Duodenal mucosa (tissue), 2 donors: ENCODE results near the gene ATPAF1.
"Not testable (repeated sequence)": the region's sequence is repeated elsewhere in the genome, so short reads cannot be mapped to it uniquely, and the experiment has no call there.

Experiments
- H3K27ac ChIP-seq: one replicate; pipeline ENCODE4 v1.7.0; 2013; ENCODE audit warnings: low read depth, low read length
- H3K27me3 ChIP-seq, 2 donors: one replicate each; pipeline ENCODE4 v1.7.0; 2013; ENCODE audit warnings: low read length in 2 of 2, control low read depth in 1 of 2; ENCODE audit not compliant: insufficient read depth in 2 of 2, control insufficient read depth in 1 of 2
- H3K36me3 ChIP-seq, 2 donors: one replicate each; pipeline ENCODE4 v1.7.0; 2013; ENCODE audit warnings: low read length in 2 of 2, control low read depth in 1 of 2; ENCODE audit not compliant: insufficient read depth in 2 of 2, control insufficient read depth in 1 of 2
- H3K4me1 ChIP-seq, 2 donors: one replicate each; pipeline ENCODE4 v1.7.0; 2013; ENCODE audit warnings: low read length in 2 of 2, control low read depth in 1 of 2; ENCODE audit not compliant: insufficient read depth in 2 of 2, control insufficient read depth in 1 of 2
- H3K4me3 ChIP-seq, 2 donors: one replicate each; pipeline ENCODE4 v1.7.0; 2013; ENCODE audit warnings: low read length in 2 of 2, low read depth in 1 of 2
- H3K9ac ChIP-seq, 2 donors: one replicate each; pipeline ENCODE4 v1.7.0; 2013; ENCODE audit warnings: low read length in 2 of 2, low read depth in 1 of 2
- H3K9me3 ChIP-seq, 2 donors: one replicate each; pipeline ENCODE4 v1.7.0; 2013; ENCODE audit warnings: low read length in 2 of 2, control low read depth in 1 of 2; ENCODE audit not compliant: control insufficient read depth in 1 of 2

The ATPAF1 gene, protein sequence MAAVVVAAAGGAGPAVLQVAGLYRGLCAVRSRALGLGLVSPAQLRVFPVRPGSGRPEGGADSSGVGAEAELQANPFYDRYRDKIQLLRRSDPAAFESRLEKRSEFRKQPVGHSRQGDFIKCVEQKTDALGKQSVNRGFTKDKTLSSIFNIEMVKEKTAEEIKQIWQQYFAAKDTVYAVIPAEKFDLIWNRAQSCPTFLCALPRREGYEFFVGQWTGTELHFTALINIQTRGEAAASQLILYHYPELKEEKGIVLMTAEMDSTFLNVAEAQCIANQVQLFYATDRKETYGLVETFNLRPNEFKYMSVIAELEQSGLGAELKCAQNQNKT

DNA sequence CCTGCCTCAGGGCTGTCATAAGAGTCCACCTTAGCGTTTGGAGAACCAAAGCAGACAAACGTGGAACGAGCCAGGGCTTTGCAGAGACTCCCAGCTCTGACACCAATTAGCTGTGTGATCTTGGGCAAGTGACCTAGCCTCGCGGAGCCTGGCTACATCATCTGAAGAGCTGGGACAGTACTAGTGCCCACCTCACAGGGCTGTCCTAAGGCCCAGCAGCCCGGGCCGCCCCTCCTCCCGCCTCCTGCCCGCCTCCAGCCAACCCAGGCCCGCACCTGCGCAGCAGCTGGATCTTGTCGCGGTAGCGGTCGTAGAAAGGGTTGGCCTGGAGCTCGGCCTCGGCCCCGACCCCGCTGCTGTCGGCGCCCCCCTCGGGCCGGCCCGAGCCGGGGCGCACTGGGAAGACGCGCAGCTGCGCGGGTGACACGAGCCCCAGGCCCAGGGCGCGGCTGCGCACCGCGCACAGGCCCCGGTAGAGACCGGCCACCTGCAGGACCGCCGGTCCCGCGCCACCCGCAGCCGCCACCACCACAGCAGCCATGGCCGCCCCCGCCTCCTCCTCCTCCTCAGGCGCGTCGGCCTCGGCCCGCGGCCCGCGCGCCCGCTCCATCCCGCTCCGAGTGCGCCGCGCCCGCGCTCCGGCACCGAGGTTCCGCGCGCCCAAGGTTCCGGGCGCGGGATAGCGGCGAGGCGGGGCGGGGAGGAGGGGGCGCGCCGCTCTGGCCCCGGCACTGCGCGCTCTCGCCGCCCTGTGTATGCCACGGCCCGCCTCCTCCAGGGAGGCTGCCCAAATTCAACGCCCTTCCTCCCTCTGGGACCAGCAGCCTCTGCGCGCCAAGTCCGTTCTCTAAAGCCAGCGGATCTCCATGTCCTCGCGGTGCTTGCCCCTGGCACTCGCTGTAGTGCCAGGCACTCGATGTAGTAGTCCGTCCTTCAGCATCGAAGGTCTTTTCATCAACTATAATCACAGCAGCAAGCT is at the start of gene ATPAF1:
Gene ATPAF1, minus strand, starts transcription at position 583 of the 979 bp plus-strand sequence. Its CDS starts 42 bp downstream, at position 541.
- peaks cover 16 to 19% of the 10 kb centered on the region in 2 donors for H3K4me1 ChIP-seq
- no peaks in the 10 kb centered on the region for H3K27me3 ChIP-seq
- no peaks in the 10 kb centered on the region for H3K9me3 ChIP-seq
- H3K27ac ChIP-seq, result peak within 1 kb of the TSS; percentile 50
- peak within 1 kb of the TSS; percentile 91 for H3K4me3 ChIP-seq
- H3K36me3 ChIP-seq, result peaks cover 0 to 17% of the 10 kb centered on the region in 2 donors
- peak within 1 kb of the TSS; percentile 76 to 82 for H3K9ac ChIP-seq

DNA sequence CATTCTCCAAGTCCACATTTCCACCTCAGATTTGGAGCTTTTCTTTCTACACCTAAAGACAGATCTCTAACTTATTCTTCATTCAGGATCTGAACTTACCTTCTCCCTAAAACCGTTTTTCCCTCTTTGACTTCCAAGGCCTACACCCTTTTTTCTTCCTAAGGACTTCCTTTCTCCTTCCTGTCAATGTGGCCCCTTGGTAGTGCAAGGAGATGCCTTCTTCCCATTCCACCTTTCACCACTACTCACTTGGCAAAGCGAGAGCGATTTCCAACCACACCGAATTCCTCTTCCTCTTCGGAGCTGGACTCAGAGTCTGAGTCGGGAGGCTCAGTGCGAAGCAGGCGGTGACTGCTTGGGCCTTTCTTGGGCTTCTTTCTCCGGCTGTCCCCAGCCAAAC is 49.5 kb upstream of the ATPAF1 start:
- H3K4me1 ChIP-seq, result peaks cover 27 to 37% of the 10 kb centered on the region in 2 donors
- no peak overlapping the region for H3K27ac ChIP-seq
- no peaks in the 10 kb centered on the region for H3K9me3 ChIP-seq
- H3K27me3 ChIP-seq, result no peaks in the 10 kb centered on the region
- H3K4me3 ChIP-seq, result peak overlapping the region; percentile 94 to 96
- peak overlapping the region; percentile 83 to 97 for H3K9ac ChIP-seq
- peaks cover 16 to 31% of the 10 kb centered on the region in 2 donors for H3K36me3 ChIP-seq

DNA sequence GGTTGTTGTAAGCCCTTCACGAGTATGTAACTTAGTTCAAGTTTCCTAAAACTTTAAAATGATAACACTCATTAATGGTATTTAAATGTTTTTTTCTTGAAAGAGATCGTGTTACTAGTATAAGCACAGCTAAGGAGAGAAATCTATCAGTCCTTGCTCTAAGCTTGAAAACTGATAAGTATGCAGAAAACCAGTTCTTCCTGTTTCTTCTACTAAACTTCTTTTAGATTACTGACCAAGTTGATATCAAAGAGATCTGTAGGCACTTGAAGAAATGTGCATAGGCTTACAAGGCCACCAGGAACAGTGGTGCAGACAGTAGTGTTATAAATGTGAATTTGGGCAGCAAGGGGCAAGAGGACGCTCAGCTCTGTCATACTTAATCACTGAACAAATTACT is 46.8 kb upstream of the ATPAF1 start:
- H3K9me3 ChIP-seq, result no peaks in the 10 kb centered on the region
- H3K36me3 ChIP-seq, result peaks cover 19 to 44% of the 10 kb centered on the region in 2 donors
- H3K9ac ChIP-seq, result no peak overlapping the region
- no peaks in the 10 kb centered on the region for H3K27me3 ChIP-seq
- H3K27ac ChIP-seq, result no peak overlapping the region
- no peak overlapping the region for H3K4me3 ChIP-seq
- H3K4me1 ChIP-seq, result peaks cover 36 to 37% of the 10 kb centered on the region in 2 donors

DNA sequence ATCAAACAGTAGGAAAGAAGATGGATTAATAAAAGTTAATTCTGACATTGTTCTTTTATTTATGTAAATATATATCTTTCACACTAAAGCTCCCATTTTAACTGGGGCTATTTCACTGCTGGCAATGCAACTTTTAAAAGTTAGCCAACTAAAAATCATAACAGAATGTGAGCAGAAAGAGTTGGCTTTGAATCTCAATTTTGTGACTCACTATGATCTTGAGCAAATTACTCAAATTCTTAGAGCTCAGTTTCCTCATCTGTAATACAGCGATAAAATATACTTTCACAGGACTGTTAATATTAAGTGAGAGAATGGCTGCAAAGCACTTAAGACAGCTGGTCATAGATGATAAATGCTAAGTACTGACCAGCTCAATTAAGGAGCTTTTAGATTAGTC is 40.0 kb upstream of the ATPAF1 start:
- H3K9me3 ChIP-seq, result no peaks in the 10 kb centered on the region
- peaks cover 14 to 17% of the 10 kb centered on the region in 2 donors for H3K4me1 ChIP-seq
- H3K9ac ChIP-seq, result no peak overlapping the region
- no peak overlapping the region for H3K4me3 ChIP-seq
- H3K27ac ChIP-seq, result no peak overlapping the region
- H3K27me3 ChIP-seq, result no peaks in the 10 kb centered on the region
- H3K36me3 ChIP-seq, result peaks cover 20 to 71% of the 10 kb centered on the region in 2 donors

DNA sequence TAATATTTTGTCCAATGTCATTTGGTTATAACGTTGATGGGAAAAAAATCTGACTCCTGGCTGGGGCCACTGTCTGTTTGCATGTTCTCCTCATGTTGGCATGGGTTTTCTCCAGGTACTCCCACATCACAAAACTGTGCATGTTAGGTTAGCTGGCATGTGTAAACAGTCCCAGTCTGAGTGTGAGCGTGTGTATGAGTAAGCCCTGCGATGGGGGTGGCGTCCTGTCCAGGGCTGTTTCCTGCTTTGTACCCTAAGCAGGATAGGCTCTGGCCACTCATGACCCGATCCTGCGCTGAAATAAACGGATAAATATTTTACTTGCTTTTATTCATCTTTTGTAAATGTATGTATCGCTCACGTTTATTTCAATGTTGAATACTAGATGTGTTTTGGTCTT is 37.2 kb upstream of the ATPAF1 start:
- Histone ChIP-seq H3K36me3 (peaks cover 22 to 74% of the 10 kb centered on the region in 2 donors), H3K4me1 (peaks cover 8 to 14% of the 10 kb centered on the region in 2 donors), H3K9ac (no peak overlapping the region)

DNA sequence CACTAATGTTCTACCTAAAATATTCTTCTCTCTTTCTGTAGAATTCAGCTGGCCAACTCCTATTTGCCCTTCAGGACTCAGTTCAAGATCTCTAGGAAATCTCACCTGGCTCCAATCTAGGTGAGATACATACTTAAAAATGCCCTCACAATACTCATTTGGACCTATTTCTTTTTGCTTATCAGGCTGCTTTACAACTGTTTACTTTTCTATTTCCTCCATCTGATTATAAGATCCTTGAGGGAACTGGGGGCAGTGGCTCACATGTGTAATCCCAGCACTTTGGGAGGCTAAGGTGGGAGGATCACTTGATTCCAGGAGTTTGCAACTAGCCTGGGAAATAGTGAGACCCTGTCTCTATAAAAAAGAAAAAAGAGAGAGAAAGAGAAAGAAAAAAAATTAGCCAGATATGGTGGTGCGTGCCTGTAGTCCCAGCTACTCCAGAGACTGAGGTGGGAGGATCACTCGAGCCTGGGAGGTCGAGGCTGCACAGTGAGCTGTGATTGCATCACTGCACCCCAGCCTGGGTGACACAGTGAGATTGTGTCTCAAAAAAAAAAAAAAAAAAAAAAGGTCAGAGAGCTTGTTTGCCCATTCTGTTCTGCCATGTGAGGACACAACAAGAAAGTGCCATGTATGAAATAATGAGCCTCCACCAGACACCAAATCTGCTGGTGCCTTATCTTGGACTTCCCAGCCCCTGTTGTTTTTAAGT is 35.9 kb upstream of the ATPAF1 start:
- H3K27ac ChIP-seq, result no peak overlapping the region
- no peak overlapping the region for H3K4me3 ChIP-seq
- no peaks in the 10 kb centered on the region for H3K27me3 ChIP-seq
- H3K9me3 ChIP-seq, result no peaks in the 10 kb centered on the region
- no peak overlapping the region for H3K9ac ChIP-seq
- H3K4me1 ChIP-seq, result peaks cover 8 to 14% of the 10 kb centered on the region in 2 donors
- H3K36me3 ChIP-seq, result peaks cover 22 to 67% of the 10 kb centered on the region in 2 donors

More for the DNA sequence above, 37.2 kb upstream of the ATPAF1 start:
- H3K4me3 ChIP-seq, result no peak overlapping the region
- H3K9me3 ChIP-seq, result no peaks in the 10 kb centered on the region
- no peak overlapping the region for H3K27ac ChIP-seq
- no peaks in the 10 kb centered on the region for H3K27me3 ChIP-seq

DNA sequence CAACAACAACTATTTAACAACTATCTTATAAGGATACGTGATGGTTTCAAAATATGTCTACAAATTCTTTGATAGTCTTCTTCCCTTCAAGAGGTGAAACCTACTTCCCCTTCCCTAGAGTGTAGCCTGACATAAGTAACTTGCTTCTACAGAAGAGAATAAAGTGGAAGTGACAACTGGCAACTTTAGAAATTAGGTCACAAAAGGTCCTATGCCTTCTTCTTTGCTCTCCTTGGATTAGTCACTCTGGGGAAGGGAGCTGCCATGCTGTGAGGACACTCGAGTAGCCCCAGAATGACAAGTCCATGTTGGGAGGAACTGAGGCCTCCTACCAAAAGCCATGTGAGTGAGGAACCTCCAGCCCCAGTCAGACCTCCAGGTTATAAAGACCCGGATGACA is 31.5 kb upstream of the ATPAF1 start:
- Histone ChIP-seq H3K27me3 (no peaks in the 10 kb centered on the region), H3K9ac (no peak overlapping the region), H3K4me3 (no peak overlapping the region), H3K9me3 (no peaks in the 10 kb centered on the region), H3K27ac (no peak overlapping the region), H3K4me1 (peaks cover 8 to 11% of the 10 kb centered on the region in 2 donors), H3K36me3 (peaks cover 10 to 51% of the 10 kb centered on the region in 2 donors)

DNA sequence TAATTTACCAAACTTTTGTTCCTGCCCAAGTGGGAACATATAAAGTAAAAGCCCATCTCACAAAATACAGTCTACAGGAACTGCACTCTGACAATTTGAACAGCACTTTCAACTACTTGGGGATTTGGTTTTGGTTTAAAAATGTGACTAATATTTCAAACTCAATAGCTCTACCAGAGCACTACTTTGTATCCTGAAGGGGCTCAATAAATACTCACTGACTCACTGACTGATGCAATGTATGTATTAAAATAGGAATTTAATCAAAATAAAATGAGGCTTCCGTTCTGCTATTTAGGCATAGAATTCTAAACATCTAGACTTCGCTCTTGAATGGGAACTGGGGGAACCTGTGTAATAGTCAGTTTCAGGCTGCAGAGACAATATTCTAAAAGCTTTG is 28.9 kb upstream of the ATPAF1 start:
- Histone ChIP-seq H3K9me3 (no peaks in the 10 kb centered on the region), H3K9ac (no peak overlapping the region), H3K27ac (no peak overlapping the region), H3K27me3 (no peaks in the 10 kb centered on the region), H3K36me3 (peaks cover 4 to 35% of the 10 kb centered on the region in 2 donors), H3K4me3 (no peak overlapping the region), H3K4me1 (peaks cover 7% of the 10 kb centered on the region in 2 donors)

DNA sequence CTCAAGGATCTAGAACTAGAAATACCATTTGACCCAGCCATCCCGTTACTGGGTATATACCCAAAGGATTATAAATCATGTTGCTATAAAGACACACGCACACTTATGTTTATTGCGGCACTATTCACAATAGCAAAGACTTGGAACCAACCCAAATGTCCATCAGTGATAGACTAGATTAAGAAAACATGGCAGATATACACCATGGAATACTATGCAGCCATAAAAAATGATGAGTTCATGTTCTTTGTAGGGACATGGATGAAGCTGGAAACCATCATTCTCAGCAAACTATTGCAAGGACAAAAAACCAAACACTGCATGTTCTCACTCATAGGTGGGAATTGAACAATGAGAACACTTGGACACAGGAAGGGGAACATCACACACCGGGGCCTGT is 26.5 kb upstream of the ATPAF1 start:
- peaks cover 23 to 46% of the 10 kb centered on the region in 2 donors for H3K36me3 ChIP-seq
- H3K4me1 ChIP-seq, H3K4me3 ChIP-seq, H3K27me3 ChIP-seq, H3K27ac ChIP-seq, H3K9me3 ChIP-seq, H3K9ac ChIP-seq: not testable (repeated sequence)
